Activated CD8-positive, alpha-beta memory T cell treated with anti-CD3 and anti-CD28 coated beads, Interleukin-2, amount 50 U/mL, for 1 hour (primary cell): ENCODE data around the gene CDHR2.
A peak's percentile ranks its signal among the peaks of the same experiment; 100 is the strongest.

Experiments
- DNase-seq: peaks from one replicate; pipeline ENCODE4 v3.0.0-alpha.2; 2020; ENCODE audit errors: extremely low read depth

CDHR2 gene

GRCh38 chr5:176529116-176529740 lies 19.9 kb upstream of the CDHR2 start:
- no peak for DNase-seq

- DNase-seq: no peak
These were observed 19.4 kb upstream of the CDHR2 start for GRCh38 chr5:176529741-176530141.

- no peak for DNase-seq
These were observed 18.7 kb upstream of the CDHR2 start for GRCh38 chr5:176530393-176530982.

- no peak for DNase-seq
These were observed 17.9 kb upstream of the CDHR2 start for GRCh38 chr5:176530983-176531901.

- DNase-seq: no peak
These were observed 17.1 kb upstream of the CDHR2 start for GRCh38 chr5:176531902-176532493.

GRCh38 chr5:176532795-176533194 lies 16.3 kb upstream of the CDHR2 start:
- no peak for DNase-seq

GRCh38 chr5:176533390-176533789 lies 15.8 kb upstream of the CDHR2 start:
- no peak for DNase-seq

GRCh38 chr5:176533894-176534611 lies 15.1 kb upstream of the CDHR2 start:
- DNase-seq: no peak

- no peak for DNase-seq
These were observed 14.5 kb upstream of the CDHR2 start for GRCh38 chr5:176534640-176535039.

- DNase-seq: no peak
These were observed 14.0 kb upstream of the CDHR2 start for GRCh38 chr5:176535101-176535663.

- DNase-seq: no peak
These were observed 13.4 kb upstream of the CDHR2 start for GRCh38 chr5:176535664-176536131.

GRCh38 chr5:176536132-176536901 lies 12.8 kb upstream of the CDHR2 start:
- DNase-seq: no peak

- peak; percentile 91 for DNase-seq
These were observed 12.1 kb upstream of the CDHR2 start, which contains the start of gene RNF44 for GRCh38 chr5:176536902-176537553. Gene RNF44, minus strand, starts transcription at chr5:176537402. Its CDS starts 4,930 bp downstream, at chr5:176532472.

GRCh38 chr5:176537554-176538229 lies 11.4 kb upstream of the CDHR2 start:
- DNase-seq: peak; percentile 97

GRCh38 chr5:176538230-176538988 lies 10.7 kb upstream of the CDHR2 start:
- no peak for DNase-seq

- DNase-seq: no peak
These were observed 10.2 kb upstream of the CDHR2 start for GRCh38 chr5:176538989-176539384.

- DNase-seq: no peak
These were observed 8.7 kb upstream of the CDHR2 start for GRCh38 chr5:176540476-176540899.

- DNase-seq: no peak
These were observed 8.2 kb upstream of the CDHR2 start for GRCh38 chr5:176540956-176541337.
